HG02840 (cell line): ENCODE results near the gene DNASE2B.

Experiments used
- ATAC-seq: cut with Tn5 transposase; IDR thresholded peaks from one replicate; pipeline ENCODE4 v1.9.1; 2021; ENCODE audit warnings: mild to moderate bottlenecking, moderate library complexity, moderate number of reproducible peaks; ENCODE audit not compliant: unreplicated experiment, low FRiP score

The DNASE2B gene

DNA sequence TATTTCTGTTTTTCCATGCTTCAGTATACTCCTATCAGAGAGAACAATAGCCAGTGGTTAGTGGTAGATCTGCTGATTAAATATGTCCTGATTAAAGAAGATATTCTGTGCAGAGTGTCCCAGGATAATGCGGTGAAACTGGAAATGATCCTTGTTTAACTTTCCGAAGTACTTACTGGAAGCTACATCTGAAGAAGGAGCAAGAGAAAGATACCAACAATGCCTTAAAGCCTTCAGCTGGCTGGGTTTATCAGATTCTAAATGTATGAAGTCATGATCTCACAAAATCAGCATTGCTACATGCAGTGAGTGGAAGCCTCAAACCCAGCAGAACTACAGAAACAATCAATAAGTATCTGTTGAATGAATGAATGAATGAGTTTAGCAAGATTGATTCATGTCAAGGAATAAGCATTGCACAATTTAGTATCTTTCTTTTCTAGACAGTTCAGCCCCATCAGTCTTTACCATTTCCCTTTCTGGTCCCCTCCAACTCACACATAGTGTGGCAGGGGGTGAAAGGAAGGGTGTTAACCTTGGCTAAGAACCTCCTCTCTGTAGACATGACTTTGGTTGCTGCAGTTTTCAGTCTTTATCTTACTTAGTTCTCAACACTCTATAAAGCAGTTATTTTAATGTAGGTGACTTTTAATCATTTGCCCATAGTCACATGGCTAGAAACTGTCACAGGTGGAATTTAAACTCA lies 24.7 kb upstream of the DNASE2B start:
- ATAC-seq, result no peak

DNA sequence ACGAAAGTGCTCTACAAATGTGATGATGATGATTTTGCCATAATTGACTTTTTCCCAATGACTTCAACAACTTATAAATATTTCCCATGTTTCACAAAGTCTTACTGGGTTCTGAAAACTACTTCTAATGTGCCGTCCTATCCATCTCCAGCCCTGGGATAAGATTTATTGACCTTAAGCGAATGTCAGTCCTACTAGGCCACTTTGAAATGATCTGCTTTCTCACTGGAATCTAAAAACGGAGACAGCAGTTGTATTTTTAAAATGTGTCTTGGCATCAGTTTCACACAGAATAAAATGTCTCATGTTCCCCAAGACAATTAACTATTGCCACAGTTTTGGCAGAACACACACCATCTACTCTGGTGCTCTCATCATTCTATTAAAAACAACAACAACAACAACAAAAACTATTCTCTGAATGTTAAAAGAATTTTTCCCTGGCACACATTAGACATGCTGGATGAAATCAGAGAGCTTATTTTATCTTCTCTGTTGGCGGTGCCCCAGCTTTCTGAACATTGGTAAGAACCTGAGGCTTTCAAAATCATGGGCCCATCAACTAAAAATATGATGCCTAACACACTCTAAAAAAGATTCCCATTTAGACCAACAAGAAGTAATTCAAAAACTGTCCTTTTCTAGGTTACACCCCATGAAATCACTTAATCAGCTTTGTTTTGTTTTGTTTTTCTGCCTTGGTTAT lies 23.1 kb upstream of the DNASE2B start:
- ATAC-seq, result no peak

DNA sequence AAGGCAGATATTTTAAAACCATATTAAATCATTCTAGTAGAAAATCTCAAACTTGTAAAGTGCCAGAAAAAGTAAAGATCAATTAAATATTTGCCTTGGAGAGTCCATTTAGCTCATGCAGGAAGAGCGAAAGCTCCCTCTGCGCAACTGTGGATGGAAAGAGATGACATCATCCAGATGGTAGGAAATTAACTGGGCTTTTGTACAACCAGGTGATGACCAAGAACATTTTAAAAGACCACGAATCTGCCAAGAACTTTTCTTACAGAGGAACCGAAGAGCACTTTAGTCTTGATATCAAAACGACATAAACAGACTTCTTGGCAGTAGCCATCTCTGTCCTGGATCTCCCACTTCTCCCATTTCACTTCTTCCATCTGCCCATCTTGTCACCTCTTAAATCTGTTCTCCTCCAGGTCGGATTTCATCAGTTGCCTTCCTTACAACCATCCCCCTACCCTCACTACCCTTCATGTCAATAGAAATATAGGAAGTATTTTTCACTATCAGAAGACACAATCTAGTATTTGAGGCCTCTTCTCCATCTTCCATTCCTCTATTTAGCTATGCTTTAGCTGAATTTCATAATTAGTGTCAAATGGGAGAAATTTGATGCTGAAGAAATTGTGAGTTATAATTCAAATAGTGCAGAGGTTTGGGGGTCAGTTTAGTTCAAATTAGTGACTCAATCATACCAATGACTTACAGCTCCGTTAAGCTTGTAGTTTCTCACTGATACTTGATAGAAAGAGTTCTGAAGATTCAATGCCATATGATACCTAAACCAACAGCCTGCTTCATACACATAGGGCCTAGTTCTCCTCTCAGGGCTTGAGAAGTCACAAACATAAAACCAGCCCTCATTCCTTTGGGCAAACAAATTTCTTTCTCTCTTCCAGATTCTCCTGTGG lies 22.0 kb upstream of the DNASE2B start:
- ATAC-seq, result no peak

DNA sequence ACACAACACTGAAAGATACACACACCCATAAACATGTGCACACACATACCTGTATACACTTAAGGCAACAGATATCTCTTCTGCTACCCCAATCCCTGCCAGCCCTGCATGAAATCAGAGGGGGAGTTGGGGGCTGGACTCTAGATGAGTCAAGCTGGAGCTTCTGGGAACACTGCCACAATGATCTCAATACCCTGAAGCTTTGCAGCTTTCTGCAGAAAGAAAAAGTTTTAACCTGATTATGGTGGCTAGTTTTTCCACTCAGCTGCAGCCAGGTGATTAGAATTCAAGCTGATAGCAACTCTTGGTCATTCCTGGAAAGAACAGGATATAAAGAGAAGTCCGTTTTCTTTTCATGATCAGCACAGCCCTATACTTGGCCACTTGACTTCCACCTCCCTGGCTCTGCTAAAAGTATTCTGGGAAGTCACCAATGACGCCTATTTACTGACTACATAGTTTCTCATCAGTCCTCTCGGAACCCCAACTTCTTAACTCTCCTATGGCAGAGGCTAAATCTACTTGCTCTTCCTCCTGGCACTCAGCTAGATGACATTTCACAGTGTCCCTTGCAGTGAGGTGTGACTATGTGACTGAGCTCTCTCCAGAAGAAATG lies 20.7 kb upstream of the DNASE2B start:
- ATAC-seq, result no peak

DNA sequence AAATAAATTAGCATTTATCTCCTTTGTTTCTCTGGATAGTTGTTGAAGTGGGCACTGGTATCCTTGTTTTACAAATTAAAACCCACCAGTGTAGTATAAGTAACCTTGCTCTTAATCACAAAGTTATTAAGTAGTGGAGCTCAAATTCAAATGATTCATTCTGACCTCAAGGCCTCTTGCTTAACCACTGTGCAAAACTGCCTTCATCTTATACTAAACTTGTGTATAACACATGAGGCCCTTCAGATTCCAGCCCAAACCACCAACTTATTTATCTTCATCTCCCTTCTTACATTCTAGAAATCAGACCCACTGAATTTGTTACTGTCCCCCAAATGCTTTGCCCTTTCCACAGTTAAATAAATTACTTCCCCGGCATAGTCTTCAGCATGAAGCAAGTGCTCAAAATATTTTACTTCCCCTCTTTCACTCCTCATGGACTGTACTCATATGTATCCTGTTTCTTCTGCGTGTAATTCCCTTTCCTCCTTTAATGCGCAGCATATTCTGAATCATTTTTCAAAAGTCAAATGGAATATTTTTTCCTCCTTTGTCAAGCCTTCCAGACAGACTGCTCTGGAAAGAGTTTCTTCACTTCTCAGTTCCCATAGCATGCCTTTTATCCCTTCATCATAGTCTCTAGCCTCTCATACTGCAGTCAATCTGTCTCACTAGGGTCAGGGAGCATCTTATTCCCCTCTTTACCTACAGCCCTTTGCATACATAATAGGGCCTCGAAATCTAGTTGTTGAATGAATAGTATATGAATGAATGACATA lies 19.0 kb upstream of the DNASE2B start:
- ATAC-seq, result no peak

DNA sequence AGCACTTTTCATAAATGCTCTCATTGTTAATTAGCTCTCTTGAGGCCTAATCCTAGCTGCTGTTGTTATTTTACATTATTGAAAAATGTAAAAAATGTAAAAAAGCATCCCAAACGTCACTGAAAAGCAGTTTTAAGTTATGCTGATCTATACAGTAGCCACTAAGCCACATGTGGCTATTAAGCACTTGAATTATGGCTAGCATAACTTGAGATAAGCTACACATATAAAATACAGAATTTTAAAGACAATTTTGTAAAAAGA lies 18.4 kb upstream of the DNASE2B start:
- no peak for ATAC-seq

DNA sequence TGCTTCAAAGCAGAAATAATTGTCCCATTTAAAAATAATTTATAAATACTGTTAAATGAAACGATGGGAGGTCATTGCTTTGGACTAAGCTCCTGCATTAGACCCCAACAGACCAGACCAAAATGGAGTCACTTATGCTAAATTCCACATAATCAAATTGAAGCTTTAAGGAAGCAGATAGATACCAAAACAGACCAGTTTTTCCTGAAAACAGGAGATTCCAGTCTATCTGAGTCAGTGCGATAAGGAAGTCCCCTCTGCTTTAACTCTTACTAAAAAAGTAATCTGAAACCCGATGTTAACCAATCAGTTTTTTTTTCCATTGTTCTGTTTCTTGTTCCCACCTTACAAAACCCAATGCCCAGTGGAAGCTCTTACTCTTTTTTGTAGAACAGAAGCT lies 16.2 kb upstream of the DNASE2B start:
- no peak for ATAC-seq

DNA sequence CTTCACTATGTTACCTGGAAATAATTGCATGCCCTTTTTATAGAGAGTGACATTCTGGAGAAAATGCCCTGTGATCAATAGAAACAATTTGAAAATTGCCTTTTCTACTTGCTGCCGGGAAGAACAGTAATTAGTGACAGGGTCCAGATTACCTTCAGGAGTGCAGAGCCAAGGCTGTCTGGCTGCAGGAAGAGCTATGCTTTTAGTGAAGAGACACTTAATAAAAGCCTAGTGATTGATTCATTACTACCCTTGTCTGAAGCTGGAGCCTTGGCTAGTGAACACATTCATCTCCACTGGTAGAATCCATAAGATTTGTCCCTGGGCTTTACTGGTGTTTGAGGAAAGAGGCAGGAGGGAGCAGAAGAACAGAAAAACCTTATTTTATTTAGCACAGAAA lies 12.9 kb upstream of the DNASE2B start:
- no peak for ATAC-seq

DNA sequence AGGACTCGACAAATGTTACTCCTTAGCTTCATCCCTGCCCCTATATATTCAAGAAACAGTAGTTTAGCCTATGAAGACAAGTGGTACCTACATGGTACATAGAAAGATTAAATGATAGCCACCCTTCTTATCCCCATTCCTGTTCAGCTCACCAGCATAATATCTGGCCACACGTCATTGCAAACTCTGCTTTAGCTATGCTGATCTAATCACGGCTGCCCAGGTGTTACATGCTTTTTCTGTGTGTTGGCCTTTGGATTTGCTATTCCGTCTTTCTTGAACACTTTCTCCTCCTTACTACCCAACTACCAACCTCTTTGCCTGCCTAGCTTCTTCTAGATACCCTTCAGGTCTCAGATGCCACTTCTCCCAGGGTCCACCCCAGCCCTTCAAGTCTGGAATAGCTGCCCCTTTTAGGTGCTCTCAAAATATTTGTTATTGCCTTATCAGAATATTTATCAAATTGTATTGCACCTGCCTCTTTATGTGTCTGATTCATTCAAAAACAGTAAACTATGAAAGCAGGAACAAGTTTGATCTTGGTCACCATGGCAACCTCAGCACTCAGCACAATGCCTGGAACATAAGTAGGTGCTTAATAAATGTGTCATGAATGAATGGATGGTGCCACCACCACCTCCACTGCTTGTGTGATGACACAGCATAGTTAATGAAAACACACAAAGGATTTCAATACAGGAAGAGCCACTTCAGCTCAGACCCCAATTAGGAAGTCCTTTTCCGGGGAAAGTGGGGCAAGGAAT lies 11.4 kb upstream of the DNASE2B start:
- ATAC-seq, result no peak

DNA sequence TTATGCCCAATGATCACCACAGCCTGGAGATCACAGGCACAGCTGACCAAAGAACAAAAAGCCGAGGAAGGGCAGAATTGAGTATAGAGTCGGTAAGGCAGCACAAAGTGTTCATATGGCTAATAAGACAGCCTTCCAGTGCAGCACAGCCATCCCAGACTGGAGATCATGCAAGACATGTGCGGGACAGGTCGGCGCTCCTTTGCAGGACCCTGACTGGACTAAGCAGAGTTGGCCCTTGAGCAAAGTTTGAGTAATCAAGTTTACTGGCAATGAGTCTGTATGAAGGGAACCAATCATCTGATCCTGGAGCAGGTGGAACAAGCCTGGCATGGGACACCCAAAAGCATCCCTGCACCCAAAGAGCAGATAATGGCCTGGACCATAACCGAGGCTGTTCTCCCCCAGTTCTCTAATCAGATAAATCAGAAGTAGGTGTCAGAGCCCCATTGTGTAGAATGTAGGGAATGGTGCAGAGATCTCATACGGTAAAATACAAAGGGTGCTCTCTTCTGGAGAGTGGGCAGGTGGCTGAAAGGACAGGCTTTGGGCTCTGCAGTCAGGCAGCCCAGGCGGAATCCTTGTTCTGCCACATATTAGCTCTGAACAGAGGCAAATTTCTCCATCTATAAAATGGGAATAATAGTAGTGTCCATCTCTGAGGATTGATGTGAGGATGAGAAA lies 10.7 kb upstream of the DNASE2B start:
- no peak for ATAC-seq

DNA sequence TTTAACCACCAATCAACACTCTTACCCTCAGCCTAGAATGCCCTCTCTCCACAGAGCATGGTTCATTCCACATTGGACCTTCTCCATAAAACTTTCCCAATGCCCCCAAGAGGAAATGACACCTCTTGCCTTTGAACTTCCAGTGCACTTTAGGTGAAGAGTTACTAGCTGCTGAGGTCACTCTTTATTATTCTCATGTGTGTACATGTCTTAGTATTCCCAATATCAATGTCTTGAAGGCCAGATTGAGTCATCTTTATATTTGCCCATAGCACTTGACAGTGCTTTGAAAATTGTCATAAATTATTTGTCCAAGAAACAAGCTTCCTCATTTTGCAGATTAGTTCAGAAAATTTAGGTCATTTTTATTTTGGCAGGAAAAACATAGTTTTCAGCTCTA lies 8.1 kb upstream of the DNASE2B start:
- ATAC-seq, result no peak

DNA sequence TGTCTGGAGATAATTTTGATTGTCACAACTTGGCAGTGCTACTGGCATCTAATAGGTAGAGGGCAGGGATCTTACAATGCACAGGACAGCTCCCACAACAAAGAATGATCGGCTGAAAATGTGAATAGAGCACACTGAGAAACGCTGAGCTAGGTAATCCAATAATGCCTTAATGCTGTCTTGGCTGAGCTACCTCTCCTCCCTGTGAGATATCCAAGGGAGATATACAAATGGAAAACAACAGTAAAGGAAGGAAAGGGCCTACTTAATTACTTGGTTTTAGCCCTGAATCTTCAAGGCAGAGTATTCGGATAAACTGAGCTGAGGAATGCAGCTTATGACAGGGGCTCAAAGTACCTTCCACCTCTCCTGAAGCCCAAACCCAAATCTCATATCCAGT lies 2.9 kb downstream of the DNASE2B start:
- no peak for ATAC-seq

DNA sequence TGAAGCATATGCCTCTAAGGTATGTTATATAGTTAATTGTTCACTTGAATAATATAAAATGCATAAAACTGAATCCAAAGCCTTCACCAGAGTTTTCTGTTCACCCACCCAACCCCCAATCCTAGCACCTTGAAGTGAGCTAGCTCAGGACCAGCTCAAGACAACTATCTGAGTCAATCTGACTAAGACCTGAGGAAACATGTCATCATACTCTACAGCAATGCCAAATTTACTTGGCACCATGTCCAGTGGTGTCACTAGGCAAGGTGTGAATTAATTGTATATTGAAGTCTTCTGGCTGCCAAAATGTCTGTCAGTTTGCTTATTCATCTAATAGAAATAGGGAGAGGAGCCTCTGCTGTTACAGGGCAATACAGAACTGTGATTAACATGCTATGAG lies 3.8 kb downstream of the DNASE2B start:
- ATAC-seq, result no peak

DNA sequence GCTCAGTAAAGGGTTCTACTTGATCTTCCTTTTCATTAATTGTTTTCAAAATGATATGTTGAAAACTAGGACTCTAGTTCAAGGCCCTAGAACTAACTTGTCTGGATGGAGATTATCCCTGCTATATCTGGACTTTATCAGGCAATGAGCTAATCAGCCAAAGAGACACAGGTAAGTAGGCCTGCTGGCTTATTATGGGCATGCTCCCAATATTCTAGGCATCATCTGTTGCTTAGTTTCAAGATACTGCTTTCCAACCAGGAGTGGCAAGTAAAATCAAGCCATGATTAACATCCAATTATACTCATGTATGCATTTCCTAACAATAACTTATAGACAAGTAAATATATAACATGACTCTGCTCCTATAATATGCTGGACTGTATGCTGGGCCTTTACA lies 4.2 kb downstream of the DNASE2B start:
- no peak for ATAC-seq

DNA sequence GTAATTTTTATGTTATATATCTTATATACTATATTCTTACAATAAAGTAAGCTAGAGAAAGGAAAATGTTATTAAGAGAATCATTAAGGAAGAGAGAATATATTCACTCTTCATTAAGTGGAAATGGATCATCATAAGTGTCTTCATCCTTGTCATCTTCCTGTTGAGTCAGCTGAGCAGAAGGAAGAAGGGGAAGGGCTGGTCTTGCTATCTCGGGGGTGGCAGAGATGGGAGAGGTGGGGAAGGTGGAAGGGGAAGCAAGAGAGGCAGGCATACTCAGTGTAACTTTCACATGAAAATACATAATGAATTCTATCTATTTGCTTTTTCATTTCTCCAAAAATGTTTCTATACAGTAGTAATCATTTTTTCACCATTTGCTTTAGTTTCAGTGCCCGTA lies 5.1 kb downstream of the DNASE2B start:
- ATAC-seq, result no peak

DNA sequence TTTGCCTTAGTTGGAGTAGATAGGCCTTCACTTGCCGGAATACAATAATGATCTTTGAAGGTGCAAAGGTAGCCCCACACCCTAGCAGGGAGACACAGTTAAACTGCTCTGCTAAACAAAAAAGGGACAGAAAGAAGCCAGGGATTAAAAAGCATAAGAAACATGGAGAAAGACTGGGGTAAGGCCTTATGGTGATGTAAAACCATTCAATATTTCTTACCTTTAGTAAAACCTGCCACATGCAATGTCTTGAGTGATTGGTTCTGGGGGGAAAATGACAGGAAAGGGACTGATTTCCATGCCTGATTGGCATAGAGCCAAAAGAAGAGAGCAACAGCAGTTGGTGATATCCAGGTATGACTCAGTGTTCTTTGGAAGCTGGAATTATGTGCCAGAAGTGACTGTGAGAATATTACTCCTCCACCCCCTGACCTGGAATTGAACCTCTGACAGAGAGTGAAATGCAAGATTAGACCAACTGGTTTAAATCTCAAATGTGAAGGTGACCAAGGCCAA lies 8.1 kb downstream of the DNASE2B start:
- no peak for ATAC-seq

DNA sequence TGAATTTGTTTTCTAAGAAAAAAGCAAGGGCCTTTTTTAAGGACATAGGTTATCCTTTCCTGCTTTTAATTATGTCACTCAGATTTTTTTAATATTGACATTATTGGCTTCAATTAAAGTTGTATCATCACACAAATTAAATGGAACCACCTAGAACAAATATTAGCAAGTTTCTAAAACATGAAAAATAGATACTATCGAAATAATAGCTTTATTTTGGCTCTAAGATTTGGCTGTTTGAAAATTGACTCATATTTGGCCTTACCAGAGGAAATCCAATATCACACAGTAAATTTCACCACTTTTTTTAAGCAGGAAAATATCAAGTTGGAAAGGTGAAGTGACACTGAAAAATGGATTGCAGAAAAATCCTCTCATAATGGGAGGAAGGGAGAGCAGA lies 9.2 kb downstream of the DNASE2B start:
- ATAC-seq, result no peak

DNA sequence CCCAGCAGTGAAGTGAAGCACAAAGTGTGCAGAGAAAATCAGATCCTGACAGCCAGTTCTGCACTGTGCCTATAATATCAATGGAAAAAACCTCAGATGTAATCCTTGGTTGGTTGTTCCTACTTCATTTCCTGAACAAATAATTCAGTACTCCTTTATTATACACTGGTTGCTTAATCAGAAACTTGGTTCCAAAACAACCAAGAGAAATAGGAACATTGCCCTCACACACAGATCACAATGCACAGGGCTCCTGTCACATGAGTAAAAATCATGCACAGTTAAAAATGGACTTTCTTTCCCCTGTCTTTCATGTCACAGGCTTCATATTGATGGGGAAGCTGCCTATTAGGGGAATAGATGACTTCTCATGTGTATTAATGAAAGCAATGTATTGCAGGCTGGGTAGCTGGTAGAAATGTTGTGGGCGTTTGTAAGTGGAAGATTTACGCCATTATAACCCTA lies 9.7 kb downstream of the DNASE2B start:
- no peak for ATAC-seq

DNA sequence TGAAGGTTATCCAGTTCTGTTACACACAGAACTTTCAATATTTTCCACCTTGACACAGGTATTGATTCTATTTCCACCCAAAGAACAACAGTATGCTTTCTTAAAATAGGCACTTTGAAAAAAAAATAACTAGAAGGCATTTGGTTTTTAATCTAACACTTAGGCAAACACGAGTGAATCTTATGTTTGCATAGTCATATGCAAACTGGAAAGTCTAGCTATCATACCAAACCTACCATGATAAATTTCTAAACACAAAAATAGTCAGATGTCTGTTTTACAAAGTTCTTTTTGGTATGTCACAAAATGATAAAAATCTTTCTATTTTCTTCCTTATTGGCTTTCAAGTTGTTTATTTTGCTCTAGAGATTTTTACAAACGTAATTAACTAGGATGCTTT lies 11.6 kb downstream of the DNASE2B start:
- ATAC-seq, result no peak
